ENCODE data around the gene MBD6. TPM values are rescaled to one million over a fixed set of nuclear protein-coding genes. Genes with fewer than 3 reads are reported as not detected.

Gene MBD6
- total and polyA plus RNA-seq, 2 of the 13 experiments (the other 11 are each of a cell fraction or from before 2014, with no cell fraction given), result 4.1 to 5.9 TPM

GRCh38 chr12:57520053-57520818, 2.4 kb upstream of the MBD6 start, which contains the start of gene DDIT3 (continued):
- TF ChIP-seq MAZ (IDR thresholded peaks at IDR 0.05; ENCODE audit: borderline replicate concordance, low read depth, low read length) (no peak; the same call in 1 of the 2 replicates), MAZ (CRISPR knock-in tag; IDR thresholded peaks at IDR 0.05; ENCODE audit: low read depth) (peak; percentile 18; the same call in 1 of the 2 replicates), ZNF878 (CRISPR knock-in tag; IDR thresholded peaks at IDR 0.05) (no peak), ZNF766 (CRISPR knock-in tag; IDR thresholded peaks at IDR 0.05; ENCODE audit: borderline replicate concordance) (0 out of 2 replicates have a peak, but pooled peaks have one; percentile 65), ZNF446 (CRISPR knock-in tag; IDR thresholded peaks at IDR 0.05) (no peak), PRMT3 (CRISPR knock-in tag; IDR thresholded peaks at IDR 0.05; ENCODE audit: borderline replicate concordance, low read depth) (no peak), ZNF678 (CRISPR knock-in tag; IDR thresholded peaks at IDR 0.05) (0 out of 2 replicates have a peak, but pooled peaks have one; percentile 81), DMTF1 (CRISPR knock-in tag; IDR thresholded peaks at IDR 0.05) (no peak), FOXA1 (IDR thresholded peaks at IDR 0.05) (no peak), FOXA1 (CRISPR knock-in tag; IDR thresholded peaks at IDR 0.05) (no peak), AFF4 (CRISPR knock-in tag; IDR thresholded peaks at IDR 0.05) (0 out of 2 replicates have a peak, but pooled peaks have one; percentile 69), ZNF121 (CRISPR knock-in tag; IDR thresholded peaks at IDR 0.05) (no peak), ZNF740 (CRISPR knock-in tag; IDR thresholded peaks at IDR 0.05) (no peak), SIN3A (IDR thresholded peaks at IDR 0.05; ENCODE audit: borderline replicate concordance, low read depth, low read length) (peak; percentile 71; the same call in 1 of the 2 replicates), PRDM4 (CRISPR knock-in tag; IDR thresholded peaks at IDR 0.05; ENCODE audit: borderline replicate concordance) (no peak), ZNF354B (CRISPR knock-in tag; IDR thresholded peaks at IDR 0.05) (no peak), SUZ12 (IDR thresholded peaks at IDR 0.05; ENCODE audit: low read depth, low read length) (no peak), NRL (CRISPR knock-in tag; IDR thresholded peaks at IDR 0.05; ENCODE audit: borderline replicate concordance) (peak; percentile 65; the same call in 1 of the 2 replicates), CENPBD1 (CRISPR knock-in tag; IDR thresholded peaks at IDR 0.05; ENCODE audit: borderline replicate concordance, low read depth) (no peak; the same call in 1 of the 2 replicates), ZNF225 (CRISPR knock-in tag; IDR thresholded peaks at IDR 0.05) (no peak; the same call in 1 of the 2 replicates)

Measured in HepG2 (cell line).